ENCODE results near the gene GPR21. TPM values are rescaled to one million over a fixed set of nuclear protein-coding genes. Genes with fewer than 3 reads are reported as not detected.

The GPR21 gene
- total RNA-seq, 1 donor from 2014 or later: 0.59 TPM

GRCh38 chr9:123080444-123080843 lies 47.0 kb downstream of the GPR21 start:
- Mint-ChIP-seq H3K4me1 (ENCODE audit: low read depth) (no peaks in the 10 kb centered on the region), H3K27me3 (ENCODE audit: low read depth) (no peaks in the 10 kb centered on the region), H3K4me3 (ENCODE audit: low read depth) (no peak overlapping the region), H3K9me3 (no peaks in the 10 kb centered on the region), H3K36me3 (ENCODE audit: low read depth) (peaks cover 21% of the 10 kb centered on the region), H3K27ac (no peak overlapping the region)
- intact Hi-C loops (cut with micrococcal nuclease): loop anchor here (5.0 kb wide), 1 partner anchor 147 kb away; no protein-coding TSS in a partner anchor
- DNase-seq (ENCODE audit: low spot score): no peak

DNA sequence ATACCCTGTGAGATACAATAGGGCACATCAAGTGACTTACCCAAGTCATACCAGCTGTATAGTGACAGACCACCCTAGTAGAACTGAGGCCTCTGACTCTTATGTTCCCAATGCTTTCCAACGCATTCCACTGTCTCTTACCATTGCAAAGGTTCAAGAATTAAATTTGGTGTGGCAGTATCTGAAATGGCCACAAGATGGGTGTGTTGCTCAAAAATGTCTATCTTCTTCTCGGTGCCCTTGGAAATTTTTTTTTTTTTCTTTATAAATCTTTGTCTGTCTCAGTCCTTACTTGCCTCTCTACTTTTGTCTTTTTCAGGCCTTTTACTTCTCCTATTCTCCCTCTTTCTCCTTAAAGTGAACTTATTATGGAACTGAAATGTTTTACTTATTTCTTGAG lies 48.4 kb downstream of the GPR21 start:
- intact Hi-C loops (cut with micrococcal nuclease): loop anchor here (1.0 to 5.0 kb wide), 2 partner anchors 145 to 268 kb away; no protein-coding TSS in a partner anchor
- no peaks in the 10 kb centered on the region for H3K9me3 Mint-ChIP-seq
- H3K36me3 Mint-ChIP-seq (ENCODE audit: low read depth): peaks cover 21% of the 10 kb centered on the region
- no peak overlapping the region for H3K4me3 Mint-ChIP-seq (ENCODE audit: low read depth)
- H3K4me1 Mint-ChIP-seq (ENCODE audit: low read depth): no peaks in the 10 kb centered on the region
- no peak overlapping the region for H3K27ac Mint-ChIP-seq
- no peaks in the 10 kb centered on the region for H3K27me3 Mint-ChIP-seq (ENCODE audit: low read depth)
- DNase-seq (ENCODE audit: low spot score): no peak

DNA sequence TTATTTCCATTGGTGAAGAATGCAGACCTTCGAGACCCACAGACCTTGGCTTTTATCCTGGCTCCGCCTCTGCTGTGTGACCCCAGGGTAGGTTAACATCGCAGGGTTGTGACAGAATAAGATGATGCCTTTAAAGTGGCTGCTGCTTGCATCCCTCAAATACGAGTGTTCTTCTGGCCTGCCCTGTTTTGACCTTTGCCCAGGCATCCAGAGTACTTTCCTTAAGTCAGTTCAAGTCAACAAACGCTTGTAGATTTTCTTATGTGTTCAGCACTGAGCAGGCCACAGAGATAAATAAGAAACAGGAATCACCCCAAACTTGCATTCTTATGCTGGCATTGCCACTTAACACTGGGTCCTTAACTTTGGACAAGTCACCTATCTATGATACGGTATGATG lies 50.2 kb downstream of the GPR21 start:
- H3K4me1 Mint-ChIP-seq (ENCODE audit: low read depth): no peaks in the 10 kb centered on the region
- no peak for DNase-seq (ENCODE audit: low spot score)
- H3K27ac Mint-ChIP-seq: no peak overlapping the region
- H3K9me3 Mint-ChIP-seq: no peaks in the 10 kb centered on the region
- H3K27me3 Mint-ChIP-seq (ENCODE audit: low read depth): no peaks in the 10 kb centered on the region
- intact Hi-C loops (cut with micrococcal nuclease): loop anchor here (5.0 kb wide), 1 partner anchor 144 kb away; no protein-coding TSS in a partner anchor
- no peak overlapping the region for H3K4me3 Mint-ChIP-seq (ENCODE audit: low read depth)
- peaks cover 18% of the 10 kb centered on the region for H3K36me3 Mint-ChIP-seq (ENCODE audit: low read depth)

DNA sequence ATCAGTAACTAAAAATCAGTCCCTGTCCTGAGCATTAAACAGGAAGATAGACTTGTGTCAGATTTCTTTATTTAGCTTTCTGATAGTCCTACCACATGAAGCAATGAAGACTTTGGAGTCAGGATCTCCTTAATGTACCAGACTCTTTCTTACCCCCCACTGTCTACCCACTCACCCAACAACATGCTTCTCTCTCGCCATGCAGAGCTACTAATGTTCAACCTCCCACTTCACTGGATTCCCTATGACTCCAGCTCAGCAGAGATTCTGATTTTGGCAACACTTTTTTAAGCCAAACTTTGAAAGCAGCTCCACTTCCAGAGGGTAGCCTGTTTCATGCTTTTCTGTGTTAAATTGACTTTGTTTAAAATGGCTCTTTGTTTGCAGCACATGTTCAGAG lies 50.8 kb downstream of the GPR21 start:
- no peak for DNase-seq (ENCODE audit: low spot score)
- no peaks in the 10 kb centered on the region for H3K4me1 Mint-ChIP-seq (ENCODE audit: low read depth)
- no peak overlapping the region for H3K27ac Mint-ChIP-seq
- no peaks in the 10 kb centered on the region for H3K9me3 Mint-ChIP-seq
- H3K27me3 Mint-ChIP-seq (ENCODE audit: low read depth): no peaks in the 10 kb centered on the region
- H3K36me3 Mint-ChIP-seq (ENCODE audit: low read depth): peaks cover 16% of the 10 kb centered on the region
- no peak overlapping the region for H3K4me3 Mint-ChIP-seq (ENCODE audit: low read depth)
- intact Hi-C loops (cut with micrococcal nuclease): loop anchor here (5.0 kb wide), 1 partner anchor 143 kb away; no protein-coding TSS in a partner anchor

Other genes starting within 250 kb of the GPR21 start
- gene OR5C1, start 244.7 kb upstream of the GPR21 start, total RNA-seq: not detected in 2 replicates
- not detected in 2 replicates for gene OR1K1, start 233.5 kb upstream of the GPR21 start, total RNA-seq
- 20.4 and 22.6 TPM in 2 replicates for gene PDCL, start 205.1 kb upstream of the GPR21 start, total RNA-seq
- 37.0 and 38.3 TPM in 2 replicates for gene RC3H2, start 128.3 kb upstream of the GPR21 start, total RNA-seq
- gene ZBTB6, start 120.3 kb upstream of the GPR21 start, total RNA-seq: 10.1 and 10.9 TPM in 2 replicates
- 7.4 and 8.2 TPM in 2 replicates for gene ZBTB26, start 102.2 kb upstream of the GPR21 start, total RNA-seq
- gene RABGAP1, start 92.6 kb upstream of the GPR21 start, total RNA-seq: 26.5 and 29.2 TPM in 2 replicates
- gene STRBP, start 234.9 kb downstream of the GPR21 start, total RNA-seq: 19.9 and 20.6 TPM in 2 replicates